ENCODE results near the gene RCOR2.
"Not testable (repeated sequence)": the region's sequence is repeated elsewhere in the genome, so short reads cannot be mapped to it uniquely, and the experiment has no call there.

RCOR2 gene

DNA sequence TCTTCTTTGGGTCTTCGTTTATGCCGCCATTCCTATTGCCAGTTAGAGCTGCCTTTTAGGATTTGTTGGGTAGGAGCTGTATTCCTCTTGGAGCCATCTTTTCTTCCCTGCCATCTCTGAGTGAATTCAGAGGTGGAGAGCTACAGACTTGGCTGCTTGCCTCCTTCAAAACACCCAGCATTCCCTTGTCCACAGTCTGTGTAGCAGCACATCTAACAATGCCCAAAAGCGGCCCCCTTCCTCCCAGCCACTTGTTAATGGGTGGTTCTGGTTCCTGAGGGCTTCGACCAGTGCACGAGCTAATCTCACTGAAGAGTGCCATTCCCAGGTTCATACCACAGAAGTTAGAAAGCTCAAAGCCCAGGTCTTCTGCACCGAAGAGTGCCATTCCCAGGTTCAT is 40.3 kb downstream of the RCOR2 start:
- DNase-seq: no peak

DNA sequence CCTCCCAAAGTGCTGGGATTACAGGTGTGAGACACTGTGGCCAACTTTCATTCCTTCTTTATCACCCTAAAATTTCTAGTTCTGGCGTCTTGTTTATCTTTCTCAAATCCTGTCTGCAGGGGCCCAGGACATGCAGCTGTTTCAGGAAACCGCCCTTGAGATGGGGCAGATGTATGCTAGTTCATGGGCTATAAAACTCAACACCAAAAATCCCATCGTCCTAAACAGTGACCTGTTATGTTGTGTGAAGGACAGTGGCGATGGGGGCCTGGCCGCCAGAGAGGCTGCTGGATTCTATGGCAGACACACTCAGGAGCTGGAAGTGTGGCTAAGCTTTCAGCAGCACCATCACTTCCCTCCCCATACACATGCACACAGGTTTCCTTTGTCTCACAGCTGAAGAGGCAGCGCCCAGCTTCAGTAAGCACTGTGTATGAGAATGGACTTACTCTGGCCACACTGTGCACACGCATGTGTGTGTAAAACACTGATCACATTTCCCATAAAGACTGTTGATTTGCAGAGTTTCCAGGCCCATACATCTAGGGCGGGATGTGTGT is 41.4 kb downstream of the RCOR2 start:
- DNase-seq: no peak

DNA sequence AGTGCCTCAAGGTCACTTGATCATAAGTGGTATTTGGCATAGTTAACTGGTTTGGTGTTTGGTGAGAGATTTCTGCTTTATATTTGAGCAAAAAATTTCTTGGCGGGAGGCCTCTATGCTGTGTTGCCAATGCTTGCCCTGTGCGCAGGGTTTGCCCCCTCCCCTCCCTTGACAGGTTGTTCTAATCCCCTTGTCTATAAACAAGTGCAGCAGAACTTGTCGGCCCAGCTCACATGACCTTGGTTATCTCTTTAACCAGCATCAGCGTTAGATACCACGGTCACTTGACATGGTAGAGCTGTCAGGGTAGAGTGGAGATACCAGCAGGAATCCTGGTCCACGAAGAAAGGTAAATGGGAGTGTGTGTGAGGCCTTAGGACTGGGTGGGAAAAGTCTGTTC is 42.5 kb downstream of the RCOR2 start:
- no peak for DNase-seq

DNA sequence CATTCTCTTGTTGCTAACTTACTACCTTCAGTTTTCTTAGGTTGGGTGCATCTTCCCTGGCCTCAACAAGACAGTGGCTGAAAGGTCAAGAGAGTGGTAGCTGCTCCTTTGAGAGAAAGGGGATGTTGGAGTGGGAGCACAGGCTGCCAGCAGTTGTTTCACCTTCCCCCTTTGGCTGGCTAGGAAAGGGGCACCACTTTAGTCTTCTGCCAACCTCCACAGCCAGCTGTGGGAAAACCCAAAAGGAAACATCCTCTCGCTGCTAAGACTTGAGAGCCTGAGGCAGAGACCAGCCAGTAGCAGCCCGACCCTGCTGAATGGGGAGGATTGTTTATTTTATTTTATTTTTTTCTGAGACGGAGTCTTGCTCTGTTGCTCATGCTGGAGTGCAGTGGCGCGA is 43.7 kb downstream of the RCOR2 start:
- no peak for DNase-seq

DNA sequence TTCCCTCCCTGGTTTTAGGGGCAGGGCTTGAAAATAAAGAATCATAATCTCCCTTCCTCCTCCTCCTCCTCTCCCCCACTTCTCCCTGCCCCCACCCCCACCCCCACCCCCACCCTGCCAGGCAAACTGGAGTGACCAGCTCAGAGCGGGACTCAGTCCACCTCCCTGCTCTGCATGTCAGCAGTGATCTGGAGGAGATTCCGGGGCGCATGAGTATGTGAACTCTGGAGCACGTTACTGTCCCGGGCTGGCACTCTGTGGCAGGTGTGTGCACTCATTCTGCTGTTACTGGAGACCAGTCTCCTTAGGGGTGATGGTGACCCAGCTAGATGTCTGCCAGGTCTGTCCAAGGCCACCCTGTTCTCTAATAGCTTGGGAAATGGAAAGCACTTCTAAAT is 44.2 kb downstream of the RCOR2 start:
- no peak for DNase-seq

DNA sequence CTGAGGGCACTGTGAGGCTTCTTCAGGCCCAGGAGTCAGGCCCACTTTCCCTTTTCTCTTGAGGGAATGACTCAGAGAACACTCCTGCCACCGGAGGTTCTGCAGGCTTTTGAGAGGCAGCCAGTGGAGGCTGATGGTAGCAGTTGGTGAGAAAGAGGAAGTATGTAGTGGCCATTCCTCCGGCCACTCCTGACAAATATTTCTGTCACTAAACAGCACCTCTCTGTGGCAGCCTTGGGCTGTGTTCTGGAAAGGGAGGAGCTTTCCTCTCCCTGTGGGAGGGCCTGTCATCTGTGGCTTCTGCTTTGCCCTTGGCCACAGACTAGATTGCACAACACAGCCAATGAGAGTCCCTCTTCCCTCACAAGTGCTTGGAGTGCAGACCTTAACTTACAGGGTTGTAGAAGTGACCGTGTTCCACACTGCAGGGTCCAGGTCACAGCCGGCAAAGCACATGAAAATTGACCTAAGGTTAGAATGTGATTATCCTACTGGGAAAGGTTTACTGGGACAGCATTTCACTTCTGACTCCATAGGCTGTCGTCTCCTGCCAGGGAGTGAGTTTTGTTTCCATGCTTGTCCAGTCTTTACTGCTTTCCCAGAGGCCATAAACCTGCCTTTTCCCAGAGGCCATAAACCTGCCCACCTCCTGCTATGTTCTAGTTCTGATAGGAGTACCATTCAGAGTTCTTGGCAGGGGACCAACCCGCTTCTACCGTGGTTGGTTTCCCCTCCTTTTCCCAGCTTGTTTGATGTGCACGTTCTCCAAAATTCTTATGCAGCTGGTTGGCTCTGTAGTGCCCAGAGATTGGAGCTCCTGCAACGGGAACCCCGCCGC is 44.8 kb downstream of the RCOR2 start:
- DNase-seq: peak; percentile 31

DNA sequence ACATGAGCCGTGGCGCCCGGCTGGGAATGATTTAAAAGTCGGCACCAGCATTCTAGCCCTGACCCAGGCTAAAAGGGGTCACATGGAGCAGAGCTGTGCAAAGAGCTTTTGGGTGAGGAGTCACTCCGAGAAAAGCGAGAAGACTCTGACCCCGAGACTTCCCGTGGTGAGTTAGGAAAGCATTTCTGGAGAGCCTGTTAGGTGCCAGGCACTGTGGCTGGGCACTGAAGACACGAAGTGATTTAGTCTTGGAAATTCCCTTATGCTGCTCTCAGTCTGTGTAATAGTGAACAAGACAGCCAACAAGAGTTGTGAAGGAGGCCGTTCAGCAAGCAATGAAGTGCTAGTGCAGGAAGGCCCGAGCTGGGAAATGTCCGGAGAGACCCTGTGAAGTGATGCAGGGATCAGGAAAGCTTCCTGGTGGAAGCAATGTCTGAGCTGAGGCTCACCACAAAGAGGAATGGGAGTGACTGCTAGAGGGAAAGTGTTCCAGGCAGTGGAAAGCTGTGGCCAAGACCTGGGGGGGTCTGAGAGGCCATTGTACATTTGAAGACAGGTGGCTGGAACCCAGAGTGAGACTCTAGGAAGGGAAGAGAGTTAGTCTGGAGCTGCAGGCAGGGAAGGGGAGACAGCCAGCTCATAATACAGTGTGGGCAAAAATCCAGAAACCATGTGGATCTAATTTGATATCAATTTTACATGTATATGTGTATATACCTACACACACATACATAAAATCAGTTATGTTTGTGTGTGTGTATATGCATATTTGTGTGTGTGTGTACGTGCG is 46.4 kb downstream of the RCOR2 start:
- no peak for DNase-seq

DNA sequence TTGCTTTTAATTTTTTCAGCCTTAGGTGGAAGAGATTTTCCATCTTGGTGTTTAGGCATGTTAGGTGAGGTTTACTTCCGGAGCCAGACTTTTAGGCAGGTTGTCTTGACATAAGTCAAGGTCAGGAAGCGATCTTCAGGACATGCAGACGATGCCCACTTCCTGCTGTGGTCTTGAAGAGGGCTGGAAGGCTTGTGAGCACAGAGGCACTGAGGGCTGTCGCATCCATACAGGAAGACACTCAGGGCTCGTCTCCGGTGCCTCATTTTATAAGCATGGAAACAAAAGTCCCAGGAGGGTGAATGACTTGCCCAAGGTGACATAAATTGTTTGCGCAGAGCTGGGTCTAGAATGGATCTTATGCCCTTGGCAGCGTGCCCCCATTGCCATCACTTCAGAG is 47.3 kb downstream of the RCOR2 start:
- DNase-seq: peak; percentile 68

DNA sequence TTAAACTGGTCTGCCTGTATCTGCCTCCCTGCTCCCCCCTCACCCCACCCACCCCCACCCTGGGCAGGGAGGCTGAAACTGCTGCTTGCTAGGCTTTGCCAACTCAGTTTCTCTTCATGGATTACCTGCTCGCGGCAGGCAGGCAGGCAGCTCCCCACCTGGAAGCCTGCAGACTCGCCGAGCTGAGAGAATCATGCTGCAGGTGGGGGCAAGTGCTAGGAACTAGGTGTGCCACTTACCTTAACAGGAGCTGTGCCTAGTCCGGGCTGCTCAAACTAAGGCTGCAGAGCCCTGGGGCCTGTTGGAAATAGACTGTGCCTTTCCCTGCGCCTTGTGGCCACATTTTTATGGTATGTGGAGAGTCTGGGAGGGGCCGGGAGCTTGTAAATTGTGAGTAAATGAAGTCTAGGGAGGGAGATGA is 47.8 kb downstream of the RCOR2 start:
- DNase-seq: no peak

DNA sequence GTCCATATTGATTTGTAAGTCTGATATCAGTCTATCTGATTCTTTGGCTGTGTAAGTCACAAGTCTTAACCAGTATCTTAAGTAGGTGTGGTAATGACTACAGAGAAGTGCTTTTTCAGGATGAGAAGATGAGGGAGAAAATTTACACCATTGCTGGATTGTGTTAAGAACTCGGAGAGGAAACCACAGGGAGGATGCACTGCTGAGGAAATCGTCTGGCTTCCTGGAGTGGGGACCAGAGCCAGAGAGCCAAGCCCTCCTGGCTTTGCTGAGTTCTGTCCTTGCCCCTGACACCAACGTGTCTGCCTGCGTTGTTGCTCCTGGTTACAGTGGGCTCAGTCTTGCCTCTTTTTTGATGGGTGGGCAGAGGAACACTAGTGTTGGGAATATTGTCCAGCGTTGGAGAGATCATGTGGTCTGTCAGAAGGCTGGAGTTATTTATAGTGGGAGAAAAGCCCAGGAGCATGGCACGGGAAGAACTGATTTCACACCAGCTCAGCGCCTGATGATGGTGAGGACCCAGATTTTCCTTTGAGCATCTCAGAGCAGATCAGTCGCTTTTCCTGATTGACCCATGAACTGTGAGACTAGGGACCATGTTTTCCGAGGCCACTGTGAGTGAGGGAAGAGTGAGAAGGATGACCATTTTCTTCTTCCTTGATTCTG is 48.4 kb downstream of the RCOR2 start:
- no peak for DNase-seq

DNA sequence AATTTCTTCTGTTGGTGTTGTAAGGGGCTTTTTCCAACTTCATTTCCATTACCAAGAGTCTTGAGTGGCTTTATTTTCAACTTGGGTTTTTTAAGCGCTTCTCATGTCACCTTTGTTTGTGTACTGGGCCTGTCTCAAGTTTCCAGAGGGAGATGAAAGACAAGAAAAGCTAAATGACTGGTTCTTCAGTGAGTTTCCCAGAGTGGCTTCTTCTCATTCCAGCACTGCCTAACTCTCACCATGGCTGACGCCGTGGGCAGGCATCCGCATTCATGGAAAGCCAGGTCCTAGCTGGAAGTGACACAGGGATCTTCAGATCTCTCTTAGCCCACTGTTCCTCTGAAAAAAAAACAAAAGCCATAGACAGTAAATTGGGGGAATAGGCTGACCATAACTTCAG is 49.5 kb downstream of the RCOR2 start:
- DNase-seq: no peak

DNA sequence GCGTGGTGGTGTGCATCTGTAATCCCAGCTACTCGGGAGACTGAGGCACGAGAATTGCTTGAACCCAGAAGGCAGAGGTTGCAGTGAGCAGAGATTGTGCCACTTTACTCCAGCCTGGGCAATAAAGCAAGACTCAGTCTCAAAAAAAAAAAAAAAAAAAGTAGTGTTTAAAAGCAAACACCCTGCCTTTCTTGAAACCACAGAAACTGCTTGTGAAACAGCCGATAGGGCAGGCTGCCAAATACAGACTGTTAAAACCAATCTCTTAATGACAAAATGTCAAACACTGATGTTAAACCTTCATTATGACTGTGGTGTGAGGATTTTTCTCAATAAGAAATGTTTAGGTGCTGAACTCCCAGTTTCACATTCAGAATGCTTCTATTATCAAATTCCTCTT is 50.8 kb downstream of the RCOR2 start:
- DNase-seq: peak; percentile 77

DNA sequence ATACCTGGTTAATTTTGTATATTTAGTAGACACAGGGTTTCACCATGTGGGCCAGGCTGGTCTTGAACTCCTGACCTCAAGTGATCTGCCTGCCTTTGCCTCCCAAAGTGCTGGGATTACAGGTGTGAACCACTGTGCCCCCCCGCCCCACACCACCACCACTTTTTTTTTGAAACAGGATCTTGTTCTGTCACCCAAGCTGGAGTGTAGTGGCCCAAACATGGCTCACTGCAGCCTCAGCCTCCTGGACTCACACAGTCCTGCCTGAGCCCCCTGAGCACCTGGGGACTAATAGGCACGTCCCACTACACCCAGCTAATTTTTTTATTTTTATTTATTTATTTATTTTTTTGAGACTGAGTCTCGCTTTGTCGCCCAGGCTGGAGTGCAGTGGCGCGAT is 53.3 kb downstream of the RCOR2 start:
- not testable (repeated sequence) for DNase-seq

DNA sequence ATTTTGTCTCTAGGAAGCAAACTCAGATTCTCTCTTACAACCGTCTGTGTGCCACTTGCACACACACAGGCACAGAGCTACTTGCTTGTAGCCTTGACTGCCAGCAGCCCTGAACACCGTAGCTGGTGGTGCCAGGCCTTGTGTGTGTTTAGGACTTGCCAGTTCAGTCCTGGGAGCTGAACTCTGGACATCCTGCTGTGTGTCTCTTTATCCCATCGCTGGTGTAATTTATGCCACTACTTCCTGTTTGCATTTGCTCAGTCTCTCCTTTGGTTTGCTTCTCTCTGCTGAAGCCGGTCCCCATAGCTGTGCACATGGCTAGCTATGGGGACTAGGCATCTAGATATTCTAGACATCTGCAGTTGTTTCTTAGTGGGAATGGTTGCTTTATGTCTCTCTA is 54.0 kb downstream of the RCOR2 start:
- no peak for DNase-seq
